CD4-positive, CD25-positive, alpha-beta regulatory T cell (primary cell): ENCODE measurements around the gene ZNF428. TPM values are rescaled to one million over a fixed set of nuclear protein-coding genes. Genes with fewer than 3 reads are reported as not detected.
"Not testable (repeated sequence)": the region's sequence is repeated elsewhere in the genome, so short reads cannot be mapped to it uniquely, and the experiment has no call there.

Source experiments
- ATAC-seq, 2 donors: fragments of 150-1000 bp; cut with Tn5 transposase; one replicate each; pipeline ENCODE4 v1.10.0; 2021; ENCODE audit warnings: low read depth in 2 of 2, moderate number of reproducible peaks in 2 of 2, moderate library complexity in 1 of 2
- DNase-seq, 3 donors: peaks; one replicate each; pipeline versions ENCODE4 v3.0.0 to v3.0.0-alpha.2; 2012 to 2022; ENCODE audit warnings: mixed read lengths in 1 of 3
- H3K27ac ChIP-seq: one replicate; pipeline ENCODE4 v1.7.0; 2013; ENCODE audit warnings: mild to moderate bottlenecking, low read length; ENCODE audit not compliant: insufficient read depth, poor library complexity, severe bottlenecking
- H3K27me3 ChIP-seq: one replicate; pipeline ENCODE4 v1.7.0; 2013; ENCODE audit warnings: low read length; ENCODE audit not compliant: control insufficient read depth, insufficient read depth
- H3K36me3 ChIP-seq: one replicate; pipeline ENCODE4 v1.7.0; 2013; ENCODE audit warnings: mild to moderate bottlenecking, low read length, moderate library complexity; ENCODE audit not compliant: control insufficient read depth, insufficient read depth
- H3K4me1 ChIP-seq: 2 replicates; pipeline ENCODE4 v1.7.0; 2013; ENCODE audit warnings: mild to moderate bottlenecking, low read length; ENCODE audit not compliant: insufficient read depth, control insufficient read depth, poor library complexity, severe bottlenecking
- H3K4me3 ChIP-seq: one replicate; pipeline ENCODE4 v1.7.0; 2013; ENCODE audit warnings: low read depth, mild to moderate bottlenecking, low read length, moderate library complexity
- H3K9me3 ChIP-seq, 2 experiments: 1 replicate in 1 of 2; 2 replicates in 1 of 2; pipeline ENCODE4 v1.7.0; 2013; ENCODE audit warnings: low read length in 2 of 2, mild to moderate bottlenecking in 1 of 2, moderate library complexity in 1 of 2; ENCODE audit not compliant: control insufficient read depth in 2 of 2
- H3K27ac Mint-ChIP-seq, 3 donors: one replicate each; pipeline ENCODE4 v1.8.0; 2020 to 2022; ENCODE audit warnings: mild to moderate bottlenecking in 3 of 3, mixed read lengths in 3 of 3, moderate library complexity in 2 of 3
- H3K27me3 Mint-ChIP-seq: one replicate; pipeline ENCODE4 v1.8.0; 2022; ENCODE audit warnings: mild to moderate bottlenecking, mixed read lengths
- H3K36me3 Mint-ChIP-seq: one replicate; pipeline ENCODE4 v1.8.0; 2020; ENCODE audit warnings: mixed read lengths
- H3K4me1 Mint-ChIP-seq, 4 donors: one replicate each; pipeline ENCODE4 v1.8.0; 2020 to 2022; ENCODE audit warnings: mixed read lengths in 4 of 4, mild to moderate bottlenecking in 1 of 4
- H3K4me3 Mint-ChIP-seq, 4 donors: one replicate each; pipeline ENCODE4 v1.8.0; 2020 to 2022; ENCODE audit warnings: mild to moderate bottlenecking in 4 of 4, mixed read lengths in 4 of 4, moderate library complexity in 3 of 4
- H3K9me3 Mint-ChIP-seq, 7 donors: one replicate each; pipeline ENCODE4 v1.8.0; 2020 to 2022; ENCODE audit warnings: mixed read lengths in 7 of 7, mild to moderate bottlenecking in 3 of 7, moderate library complexity in 2 of 7
- polyA plus RNA-seq, 4 donors: library from polyadenylated mRNA; unstranded; fragments of 300-500 nt; fragmentation: Illumina TruSeq; gene quantifications; one replicate each; pipeline ENCODE4 v1.2.3, GENCODE V29; 2021
- total RNA-seq: library from RNA; stranded (reverse); gene quantifications from one replicate; pipeline ENCODE4 v1.2.3, GENCODE V29; 2022

Gene ZNF428
- total and polyA plus RNA-seq, 5 donors from 2014 or later: 12.6 to 26.6 (median 14.4) TPM

- H3K36me3 ChIP-seq, H3K36me3 Mint-ChIP-seq, H3K27ac Mint-ChIP-seq, H3K27me3 Mint-ChIP-seq, H3K27me3 ChIP-seq, H3K4me3 ChIP-seq, ATAC-seq, H3K4me1 ChIP-seq, H3K4me3 Mint-ChIP-seq, H3K27ac ChIP-seq, DNase-seq, H3K4me1 Mint-ChIP-seq, H3K9me3 ChIP-seq: not testable (repeated sequence)
- peaks cover 0 to 10% (median 1%) of the 10 kb centered on the region in 7 donors for H3K9me3 Mint-ChIP-seq
These were observed 30.8 kb upstream of the ZNF428 start for GRCh38 chr19:43650276-43650675.

- H3K27me3 ChIP-seq: no peaks in the 10 kb centered on the region
- H3K36me3 Mint-ChIP-seq: peaks cover 9% of the 10 kb centered on the region
- H3K27me3 Mint-ChIP-seq: no peaks in the 10 kb centered on the region
- H3K36me3 ChIP-seq: no peaks in the 10 kb centered on the region
- no peak overlapping the region for H3K4me3 Mint-ChIP-seq
- H3K9me3 Mint-ChIP-seq: peaks cover 0 to 10% (median 1%) of the 10 kb centered on the region in 7 donors
- H3K4me1 ChIP-seq: no peaks in the 10 kb centered on the region
- no peaks in the 10 kb centered on the region for H3K4me1 Mint-ChIP-seq
- no peaks in the 10 kb centered on the region for H3K9me3 ChIP-seq
- H3K4me3 ChIP-seq: no peak overlapping the region
- no peak overlapping the region for H3K27ac Mint-ChIP-seq
- H3K27ac ChIP-seq: no peak overlapping the region
- no peak for ATAC-seq
- DNase-seq: no peak
These were observed 30.1 kb upstream of the ZNF428 start for GRCh38 chr19:43649514-43649913.

- ATAC-seq: no peak
- Mint-ChIP-seq H3K4me3 (no peak overlapping the region), H3K36me3 (peaks cover 9% of the 10 kb centered on the region), H3K27ac (no peak overlapping the region), H3K27me3 (peaks cover 2% of the 10 kb centered on the region), H3K9me3 (peaks cover 0 to 10% (median 1%) of the 10 kb centered on the region in 7 donors), H3K4me1 (no peaks in the 10 kb centered on the region)
- DNase-seq: no peak
- no peaks in the 10 kb centered on the region for H3K36me3 ChIP-seq
- H3K4me1 ChIP-seq: no peaks in the 10 kb centered on the region
- H3K27ac ChIP-seq: no peak overlapping the region
- H3K27me3 ChIP-seq: no peaks in the 10 kb centered on the region
- H3K4me3 ChIP-seq: no peak overlapping the region
- no peaks in the 10 kb centered on the region for H3K9me3 ChIP-seq
These were observed 29.2 kb upstream of the ZNF428 start for GRCh38 chr19:43648633-43649032.

- peaks cover 35% of the 10 kb centered on the region for H3K27me3 Mint-ChIP-seq
- H3K27ac ChIP-seq: no peak overlapping the region
- ATAC-seq: no peak
- H3K4me1 Mint-ChIP-seq: peaks cover 0 to 18% (median 3%) of the 10 kb centered on the region in 4 donors
- no peak overlapping the region for H3K4me3 Mint-ChIP-seq
- peaks cover 5% of the 10 kb centered on the region for H3K36me3 Mint-ChIP-seq
- no peak overlapping the region for H3K27ac Mint-ChIP-seq
- H3K4me1 ChIP-seq: peaks cover 7% of the 10 kb centered on the region
- no peak for DNase-seq
- no peaks in the 10 kb centered on the region for H3K36me3 ChIP-seq
- peaks cover 0 to 10% (median 2%) of the 10 kb centered on the region in 7 donors for H3K9me3 Mint-ChIP-seq
- peaks cover 4% of the 10 kb centered on the region for H3K27me3 ChIP-seq
- no peak overlapping the region for H3K4me3 ChIP-seq
- no peaks in the 10 kb centered on the region for H3K9me3 ChIP-seq
These were observed 24.8 kb upstream of the ZNF428 start for GRCh38 chr19:43644181-43644580.

GRCh38 chr19:43643326-43643725 is 23.9 kb upstream of the ZNF428 start:
- Mint-ChIP-seq H3K27ac (no peak overlapping the region), H3K36me3 (peaks cover 5% of the 10 kb centered on the region), H3K4me1 (peaks cover 0 to 22% (median 8%) of the 10 kb centered on the region in 4 donors), H3K27me3 (peaks cover 44% of the 10 kb centered on the region), H3K4me3 (no peak overlapping the region), H3K9me3 (peaks cover 0 to 10% (median 2%) of the 10 kb centered on the region in 7 donors)
- Histone ChIP-seq H3K4me1 (peaks cover 9% of the 10 kb centered on the region), H3K27me3 (peaks cover 13% of the 10 kb centered on the region), H3K4me3 (no peak overlapping the region), H3K27ac (no peak overlapping the region), H3K36me3 (no peaks in the 10 kb centered on the region), H3K9me3 (no peaks in the 10 kb centered on the region)
- ATAC-seq (no peak), DNase-seq (no peak)

GRCh38 chr19:43642531-43642930 is 23.1 kb upstream of the ZNF428 start:
- Mint-ChIP-seq H3K4me3 (peak overlapping the region in 2 of 4 donors; percentile 33 to 49), H3K9me3 (peaks cover 0 to 10% (median 2%) of the 10 kb centered on the region in 7 donors), H3K27ac (no peak overlapping the region), H3K36me3 (peaks cover 5% of the 10 kb centered on the region), H3K27me3 (peaks cover 52% of the 10 kb centered on the region), H3K4me1 (peaks cover 0 to 22% (median 9%) of the 10 kb centered on the region in 4 donors)
- Histone ChIP-seq H3K4me3 (no peak overlapping the region), H3K27me3 (peaks cover 15% of the 10 kb centered on the region), H3K27ac (no peak overlapping the region), H3K4me1 (peaks cover 9% of the 10 kb centered on the region), H3K36me3 (no peaks in the 10 kb centered on the region), H3K9me3 (no peaks in the 10 kb centered on the region)
- DNase-seq (no peak), ATAC-seq (no peak)

GRCh38 chr19:43641333-43641732 is 21.9 kb upstream of the ZNF428 start:
- Mint-ChIP-seq H3K4me3 (peak overlapping the region; percentile 70 to 87 (median 80)), H3K36me3 (peaks cover 2% of the 10 kb centered on the region), H3K4me1 (peaks cover 0 to 22% (median 9%) of the 10 kb centered on the region in 4 donors), H3K9me3 (peaks cover 0 to 5% (median 2%) of the 10 kb centered on the region in 7 donors), H3K27me3 (peaks cover 61% of the 10 kb centered on the region), H3K27ac (peak overlapping the region in 1 of 3 donors; percentile 67)
- peaks cover 9% of the 10 kb centered on the region for H3K4me1 ChIP-seq
- no peak overlapping the region for H3K4me3 ChIP-seq
- ATAC-seq (no peak), DNase-seq (no peak)
- no peak overlapping the region for H3K27ac ChIP-seq
- H3K36me3 ChIP-seq: no peaks in the 10 kb centered on the region
- peaks cover 21% of the 10 kb centered on the region for H3K27me3 ChIP-seq
- no peaks in the 10 kb centered on the region for H3K9me3 ChIP-seq

- Histone ChIP-seq H3K27ac (no peak overlapping the region), H3K36me3 (no peaks in the 10 kb centered on the region), H3K4me3 (no peak overlapping the region), H3K4me1 (peaks cover 9% of the 10 kb centered on the region), H3K9me3 (no peaks in the 10 kb centered on the region), H3K27me3 (peaks cover 21% of the 10 kb centered on the region)
- no peak for DNase-seq
- H3K4me3 Mint-ChIP-seq: peak overlapping the region; percentile 27 to 85 (median 71)
- ATAC-seq: no peak
- peak overlapping the region in 1 of 3 donors; percentile 72 for H3K27ac Mint-ChIP-seq
- no peaks in the 10 kb centered on the region for H3K36me3 Mint-ChIP-seq
- H3K9me3 Mint-ChIP-seq: peaks cover 0 to 2% (median 0%) of the 10 kb centered on the region in 7 donors
- peaks cover 0 to 22% (median 9%) of the 10 kb centered on the region in 4 donors for H3K4me1 Mint-ChIP-seq
- peaks cover 70% of the 10 kb centered on the region for H3K27me3 Mint-ChIP-seq
These were observed 21.0 kb upstream of the ZNF428 start for GRCh38 chr19:43640424-43640757.
